ENCODE results near the gene EIF3L.

DNA sequence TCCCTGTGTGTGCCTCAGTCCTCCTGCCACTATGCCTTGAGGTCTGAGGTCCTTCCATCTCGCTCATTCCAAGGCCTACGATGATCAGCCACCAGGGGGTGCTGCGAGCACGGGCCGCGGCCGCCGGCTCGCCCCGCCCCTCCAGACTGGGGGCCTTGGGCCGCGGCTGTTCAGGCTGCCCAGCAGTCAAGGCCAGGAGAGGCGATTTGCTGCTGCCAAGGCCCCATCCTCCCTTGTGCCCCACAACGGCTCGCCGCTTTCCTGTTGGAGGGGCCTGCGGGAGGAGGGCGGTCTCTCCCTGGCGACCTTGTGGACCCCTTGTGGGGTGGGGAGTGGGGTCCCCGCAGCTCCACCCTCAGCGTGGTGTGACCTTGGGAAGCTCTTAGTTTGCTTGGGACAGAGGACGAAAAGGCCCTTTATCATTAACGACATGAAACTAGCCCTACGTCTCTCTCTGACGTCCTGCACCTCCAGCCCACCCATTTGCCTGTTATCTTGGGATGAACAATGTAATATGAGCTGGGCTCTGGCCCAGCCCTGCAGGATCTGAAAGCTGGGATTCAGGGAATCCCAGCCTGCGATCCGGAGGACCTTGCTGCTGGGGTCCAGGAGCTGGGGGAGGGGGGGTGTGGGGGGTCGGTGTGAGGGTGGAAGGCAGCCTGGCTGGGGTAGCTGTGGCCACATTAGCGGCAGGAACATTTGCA is 31.4 kb upstream of the EIF3L start:
- TF ChIP-seq POLR2AphosphoS5 (IDR thresholded peaks at IDR 0.05; ENCODE audit: low read depth, low read length) (0 out of 2 replicates have a peak, but pooled peaks have one; percentile 13), TAF1 (IDR thresholded peaks at IDR 0.05; ENCODE audit: borderline replicate concordance, low read depth, low read length) (peak; percentile 36; the same call in 1 of the 2 replicates), EZH2phosphoT487 (IDR thresholded peaks at IDR 0.05; ENCODE audit: borderline replicate concordance, low read depth) (no peak), FOXJ3 (CRISPR knock-in tag; IDR thresholded peaks at IDR 0.05) (no peak), EP300 (IDR thresholded peaks at IDR 0.05; ENCODE audit: borderline replicate concordance in 1 of 2, low read depth in 1 of 2, low read length in 1 of 2) (no peak), RAD21 (IDR thresholded peaks at IDR 0.05; ENCODE audit: low read length) (peak; percentile 93), RCOR1 (IDR thresholded peaks at IDR 0.05; ENCODE audit: low read length) (no peak), NFIC (IDR thresholded peaks at IDR 0.05; ENCODE audit: borderline replicate concordance) (no peak), FOSL2 (IDR thresholded peaks at IDR 0.05; ENCODE audit: borderline replicate concordance, low read depth) (no peak), TEAD4 (IDR thresholded peaks at IDR 0.05; ENCODE audit: borderline replicate concordance, insufficient read depth) (no peak)
- TF ChIP-seq, protein P1, sequence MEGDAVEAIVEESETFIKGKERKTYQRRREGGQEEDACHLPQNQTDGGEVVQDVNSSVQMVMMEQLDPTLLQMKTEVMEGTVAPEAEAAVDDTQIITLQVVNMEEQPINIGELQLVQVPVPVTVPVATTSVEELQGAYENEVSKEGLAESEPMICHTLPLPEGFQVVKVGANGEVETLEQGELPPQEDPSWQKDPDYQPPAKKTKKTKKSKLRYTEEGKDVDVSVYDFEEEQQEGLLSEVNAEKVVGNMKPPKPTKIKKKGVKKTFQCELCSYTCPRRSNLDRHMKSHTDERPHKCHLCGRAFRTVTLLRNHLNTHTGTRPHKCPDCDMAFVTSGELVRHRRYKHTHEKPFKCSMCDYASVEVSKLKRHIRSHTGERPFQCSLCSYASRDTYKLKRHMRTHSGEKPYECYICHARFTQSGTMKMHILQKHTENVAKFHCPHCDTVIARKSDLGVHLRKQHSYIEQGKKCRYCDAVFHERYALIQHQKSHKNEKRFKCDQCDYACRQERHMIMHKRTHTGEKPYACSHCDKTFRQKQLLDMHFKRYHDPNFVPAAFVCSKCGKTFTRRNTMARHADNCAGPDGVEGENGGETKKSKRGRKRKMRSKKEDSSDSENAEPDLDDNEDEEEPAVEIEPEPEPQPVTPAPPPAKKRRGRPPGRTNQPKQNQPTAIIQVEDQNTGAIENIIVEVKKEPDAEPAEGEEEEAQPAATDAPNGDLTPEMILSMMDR (IDR thresholded peaks at IDR 0.05) = peak; percentile 90
- TF ChIP-seq, protein P2, sequence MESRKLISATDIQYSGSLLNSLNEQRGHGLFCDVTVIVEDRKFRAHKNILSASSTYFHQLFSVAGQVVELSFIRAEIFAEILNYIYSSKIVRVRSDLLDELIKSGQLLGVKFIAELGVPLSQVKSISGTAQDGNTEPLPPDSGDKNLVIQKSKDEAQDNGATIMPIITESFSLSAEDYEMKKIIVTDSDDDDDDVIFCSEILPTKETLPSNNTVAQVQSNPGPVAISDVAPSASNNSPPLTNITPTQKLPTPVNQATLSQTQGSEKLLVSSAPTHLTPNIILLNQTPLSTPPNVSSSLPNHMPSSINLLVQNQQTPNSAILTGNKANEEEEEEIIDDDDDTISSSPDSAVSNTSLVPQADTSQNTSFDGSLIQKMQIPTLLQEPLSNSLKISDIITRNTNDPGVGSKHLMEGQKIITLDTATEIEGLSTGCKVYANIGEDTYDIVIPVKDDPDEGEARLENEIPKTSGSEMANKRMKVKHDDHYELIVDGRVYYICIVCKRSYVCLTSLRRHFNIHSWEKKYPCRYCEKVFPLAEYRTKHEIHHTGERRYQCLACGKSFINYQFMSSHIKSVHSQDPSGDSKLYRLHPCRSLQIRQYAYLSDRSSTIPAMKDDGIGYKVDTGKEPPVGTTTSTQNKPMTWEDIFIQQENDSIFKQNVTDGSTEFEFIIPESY (IDR thresholded peaks at IDR 0.05; ENCODE audit: borderline replicate concordance, low read depth) = no peak
- TF ChIP-seq, protein P3, sequence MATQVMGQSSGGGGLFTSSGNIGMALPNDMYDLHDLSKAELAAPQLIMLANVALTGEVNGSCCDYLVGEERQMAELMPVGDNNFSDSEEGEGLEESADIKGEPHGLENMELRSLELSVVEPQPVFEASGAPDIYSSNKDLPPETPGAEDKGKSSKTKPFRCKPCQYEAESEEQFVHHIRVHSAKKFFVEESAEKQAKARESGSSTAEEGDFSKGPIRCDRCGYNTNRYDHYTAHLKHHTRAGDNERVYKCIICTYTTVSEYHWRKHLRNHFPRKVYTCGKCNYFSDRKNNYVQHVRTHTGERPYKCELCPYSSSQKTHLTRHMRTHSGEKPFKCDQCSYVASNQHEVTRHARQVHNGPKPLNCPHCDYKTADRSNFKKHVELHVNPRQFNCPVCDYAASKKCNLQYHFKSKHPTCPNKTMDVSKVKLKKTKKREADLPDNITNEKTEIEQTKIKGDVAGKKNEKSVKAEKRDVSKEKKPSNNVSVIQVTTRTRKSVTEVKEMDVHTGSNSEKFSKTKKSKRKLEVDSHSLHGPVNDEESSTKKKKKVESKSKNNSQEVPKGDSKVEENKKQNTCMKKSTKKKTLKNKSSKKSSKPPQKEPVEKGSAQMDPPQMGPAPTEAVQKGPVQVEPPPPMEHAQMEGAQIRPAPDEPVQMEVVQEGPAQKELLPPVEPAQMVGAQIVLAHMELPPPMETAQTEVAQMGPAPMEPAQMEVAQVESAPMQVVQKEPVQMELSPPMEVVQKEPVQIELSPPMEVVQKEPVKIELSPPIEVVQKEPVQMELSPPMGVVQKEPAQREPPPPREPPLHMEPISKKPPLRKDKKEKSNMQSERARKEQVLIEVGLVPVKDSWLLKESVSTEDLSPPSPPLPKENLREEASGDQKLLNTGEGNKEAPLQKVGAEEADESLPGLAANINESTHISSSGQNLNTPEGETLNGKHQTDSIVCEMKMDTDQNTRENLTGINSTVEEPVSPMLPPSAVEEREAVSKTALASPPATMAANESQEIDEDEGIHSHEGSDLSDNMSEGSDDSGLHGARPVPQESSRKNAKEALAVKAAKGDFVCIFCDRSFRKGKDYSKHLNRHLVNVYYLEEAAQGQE (IDR thresholded peaks at IDR 0.05; ENCODE audit: low read depth, low read length) = no peak
- TF ChIP-seq, protein P4, sequence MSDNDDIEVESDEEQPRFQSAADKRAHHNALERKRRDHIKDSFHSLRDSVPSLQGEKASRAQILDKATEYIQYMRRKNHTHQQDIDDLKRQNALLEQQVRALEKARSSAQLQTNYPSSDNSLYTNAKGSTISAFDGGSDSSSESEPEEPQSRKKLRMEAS (IDR thresholded peaks at IDR 0.05; ENCODE audit: low read depth) = no peak

Data from SK-N-SH (cell line).